ENCODE data around the gene RGS13.

The RGS13 gene

DNA sequence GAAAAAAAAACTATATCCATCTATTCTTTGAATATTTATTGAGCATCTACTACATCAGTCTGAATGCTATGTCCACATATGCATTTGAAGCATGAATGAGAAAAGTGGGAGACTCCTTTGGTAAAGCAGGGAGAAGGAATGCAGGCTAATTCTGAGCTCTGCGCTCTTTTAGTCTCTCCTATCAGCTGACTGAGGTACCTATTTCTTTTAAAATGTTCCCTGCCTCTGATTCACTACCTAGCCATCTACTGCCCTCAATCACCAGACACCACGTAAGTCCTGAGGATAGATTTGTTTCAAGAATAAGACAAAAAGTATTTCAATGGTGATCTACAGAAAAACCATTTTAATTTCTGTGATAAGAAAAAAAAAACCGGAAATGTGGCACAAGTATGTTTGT lies 3.8 kb upstream of the RGS13 start:
- no peak for DNase-seq (ENCODE audit: low spot score)
- Histone ChIP-seq H3K27ac (no peak overlapping the region), H3K4me3 (no peak overlapping the region)
- TF ChIP-seq, protein P1, sequence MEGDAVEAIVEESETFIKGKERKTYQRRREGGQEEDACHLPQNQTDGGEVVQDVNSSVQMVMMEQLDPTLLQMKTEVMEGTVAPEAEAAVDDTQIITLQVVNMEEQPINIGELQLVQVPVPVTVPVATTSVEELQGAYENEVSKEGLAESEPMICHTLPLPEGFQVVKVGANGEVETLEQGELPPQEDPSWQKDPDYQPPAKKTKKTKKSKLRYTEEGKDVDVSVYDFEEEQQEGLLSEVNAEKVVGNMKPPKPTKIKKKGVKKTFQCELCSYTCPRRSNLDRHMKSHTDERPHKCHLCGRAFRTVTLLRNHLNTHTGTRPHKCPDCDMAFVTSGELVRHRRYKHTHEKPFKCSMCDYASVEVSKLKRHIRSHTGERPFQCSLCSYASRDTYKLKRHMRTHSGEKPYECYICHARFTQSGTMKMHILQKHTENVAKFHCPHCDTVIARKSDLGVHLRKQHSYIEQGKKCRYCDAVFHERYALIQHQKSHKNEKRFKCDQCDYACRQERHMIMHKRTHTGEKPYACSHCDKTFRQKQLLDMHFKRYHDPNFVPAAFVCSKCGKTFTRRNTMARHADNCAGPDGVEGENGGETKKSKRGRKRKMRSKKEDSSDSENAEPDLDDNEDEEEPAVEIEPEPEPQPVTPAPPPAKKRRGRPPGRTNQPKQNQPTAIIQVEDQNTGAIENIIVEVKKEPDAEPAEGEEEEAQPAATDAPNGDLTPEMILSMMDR (IDR thresholded peaks at IDR 0.05): no peak

- Histone ChIP-seq H3K4me3 (no peak overlapping the region), H3K27ac (no peak overlapping the region)
- DNase-seq (ENCODE audit: low spot score): no peak
- TF ChIP-seq, protein P1 (IDR thresholded peaks at IDR 0.05): no peak
Observed at GRCh38 chr1:192632641-192633532, 3.1 kb upstream of the RGS13 start.

GRCh38 chr1:192633533-192634253 lies 2.3 kb upstream of the RGS13 start:
- Histone ChIP-seq H3K27ac (no peak overlapping the region), H3K4me3 (no peak overlapping the region)
- DNase-seq (ENCODE audit: low spot score): no peak
- TF ChIP-seq, protein P1 (IDR thresholded peaks at IDR 0.05): no peak

DNA sequence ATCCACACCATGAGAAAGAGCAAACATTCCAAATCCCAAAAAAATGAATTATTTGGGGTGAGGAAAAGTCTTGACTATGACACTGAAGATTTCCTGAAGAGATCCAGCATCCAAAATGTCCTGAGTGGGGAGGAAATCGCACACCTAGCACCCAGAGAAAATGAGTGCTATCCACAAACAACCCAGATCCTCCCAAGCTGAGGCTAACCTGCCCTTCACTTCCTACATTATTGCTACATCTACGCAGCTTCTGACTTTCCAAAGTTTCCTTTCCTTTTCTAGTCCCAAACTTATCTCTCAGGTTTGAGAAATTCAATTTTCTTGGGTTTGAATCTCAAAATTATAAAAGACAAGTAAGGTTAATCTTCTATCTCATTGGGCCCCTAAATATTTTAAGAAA lies 906 bp upstream of the RGS13 start:
- no peak for DNase-seq (ENCODE audit: low spot score)
- H3K27ac ChIP-seq: no peak overlapping the region
- TF ChIP-seq, protein P1 (IDR thresholded peaks at IDR 0.05): no peak
- no peak overlapping the region for H3K4me3 ChIP-seq

DNA sequence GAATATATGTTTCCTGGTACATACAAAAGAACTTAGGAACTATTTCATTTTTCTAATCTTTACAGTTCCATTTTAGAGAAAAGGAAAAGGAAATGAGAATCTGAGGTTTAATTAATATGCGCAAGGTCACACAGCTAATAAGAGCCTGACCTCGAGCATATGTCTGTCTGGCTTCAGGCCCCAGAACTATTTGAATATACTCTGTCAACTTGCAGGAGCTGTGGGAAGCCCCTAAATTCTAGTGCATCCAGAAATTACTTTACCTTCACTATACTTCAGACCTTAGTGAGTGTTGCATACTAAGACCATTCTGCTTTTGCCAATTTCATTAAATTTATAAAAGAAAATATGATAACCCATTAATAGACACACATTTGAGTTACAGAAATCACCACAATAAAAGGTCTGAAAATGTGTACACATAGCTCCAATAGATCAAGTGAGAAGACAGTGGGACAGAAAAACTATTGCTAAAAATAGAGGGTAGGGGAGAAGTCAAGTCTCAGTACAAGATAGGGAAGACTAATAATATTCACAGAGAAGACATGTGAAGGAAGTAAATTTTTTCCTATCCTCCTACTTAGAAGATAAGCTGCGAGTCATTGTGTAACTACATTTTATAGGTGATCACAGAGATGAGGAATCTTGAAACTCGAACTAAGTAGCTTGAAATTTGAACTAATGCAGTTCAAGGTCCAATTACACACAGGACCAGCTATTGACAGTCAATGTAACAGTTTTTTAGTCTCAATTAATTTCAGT lies 3.8 kb downstream of the RGS13 start:
- no peak for DNase-seq (ENCODE audit: low spot score)
- Histone ChIP-seq H3K27ac (no peak overlapping the region), H3K4me3 (no peak overlapping the region)
- TF ChIP-seq, protein P1 (IDR thresholded peaks at IDR 0.05): no peak

DNA sequence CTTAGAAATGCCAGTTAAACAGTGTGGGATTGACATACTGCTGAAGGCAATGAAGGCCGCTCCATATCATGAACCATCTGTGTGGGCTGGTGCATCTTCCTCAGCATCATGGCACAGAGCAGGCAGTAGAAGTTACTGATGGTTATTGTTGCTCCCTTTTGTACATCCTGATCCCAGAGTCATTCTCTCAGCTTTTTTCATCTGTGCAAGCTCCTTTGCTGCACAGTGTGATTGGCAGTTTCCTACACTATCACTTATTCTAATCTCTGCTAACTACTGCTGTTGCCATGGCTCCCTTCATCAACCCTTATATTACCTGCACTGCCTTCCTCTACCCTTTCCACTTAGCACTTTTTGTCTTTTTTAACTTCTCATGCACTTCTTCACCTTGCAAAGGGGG lies 16.2 kb downstream of the RGS13 start:
- TF ChIP-seq, protein P1 (IDR thresholded peaks at IDR 0.05): no peak
- DNase-seq (ENCODE audit: low spot score): no peak
- Histone ChIP-seq H3K4me3 (no peak overlapping the region), H3K27ac (no peak overlapping the region)

Data from coronary artery (tissue), 2 donors.